Epithelial cell of esophagus (primary cell): ENCODE results near the gene GNB1.

Experiments used
- DNase-seq: peaks from one replicate; pipeline ENCODE4 v3.0.0; 2010; ENCODE audit warnings: low read depth
- H3K4me3 ChIP-seq: 2 replicates; pipeline ENCODE4 v1.5.1; 2011; ENCODE audit warnings: mild to moderate bottlenecking, low read length, control low read depth
- TF ChIP-seq, protein P1 (sequence below): IDR thresholded peaks from 2 replicates; pipeline ENCODE4 v1.5.1; 2011; ENCODE audit warnings: low read depth, mild to moderate bottlenecking, low read length, control low read depth, inconsistent platforms; ENCODE audit not compliant: insufficient read depth; ENCODE audit errors: missing control alignments

The GNB1 gene

DNA sequence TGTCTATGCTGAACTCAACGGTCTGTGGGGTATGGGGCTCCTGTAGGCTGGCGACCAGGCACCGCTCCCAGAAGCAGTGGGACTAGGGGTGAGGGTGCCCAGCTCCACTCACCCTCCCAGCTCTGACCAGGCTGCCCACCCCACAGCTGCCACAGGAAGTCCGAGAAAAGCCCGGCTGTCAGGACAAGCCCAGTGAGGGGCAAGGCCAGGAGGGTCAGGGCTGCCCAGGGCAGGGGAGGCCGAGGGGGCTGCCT is 31.7 kb upstream of the GNB1 start:
- DNase-seq = no peak
- H3K4me3 ChIP-seq = no peak overlapping the region
- TF ChIP-seq, protein P1, sequence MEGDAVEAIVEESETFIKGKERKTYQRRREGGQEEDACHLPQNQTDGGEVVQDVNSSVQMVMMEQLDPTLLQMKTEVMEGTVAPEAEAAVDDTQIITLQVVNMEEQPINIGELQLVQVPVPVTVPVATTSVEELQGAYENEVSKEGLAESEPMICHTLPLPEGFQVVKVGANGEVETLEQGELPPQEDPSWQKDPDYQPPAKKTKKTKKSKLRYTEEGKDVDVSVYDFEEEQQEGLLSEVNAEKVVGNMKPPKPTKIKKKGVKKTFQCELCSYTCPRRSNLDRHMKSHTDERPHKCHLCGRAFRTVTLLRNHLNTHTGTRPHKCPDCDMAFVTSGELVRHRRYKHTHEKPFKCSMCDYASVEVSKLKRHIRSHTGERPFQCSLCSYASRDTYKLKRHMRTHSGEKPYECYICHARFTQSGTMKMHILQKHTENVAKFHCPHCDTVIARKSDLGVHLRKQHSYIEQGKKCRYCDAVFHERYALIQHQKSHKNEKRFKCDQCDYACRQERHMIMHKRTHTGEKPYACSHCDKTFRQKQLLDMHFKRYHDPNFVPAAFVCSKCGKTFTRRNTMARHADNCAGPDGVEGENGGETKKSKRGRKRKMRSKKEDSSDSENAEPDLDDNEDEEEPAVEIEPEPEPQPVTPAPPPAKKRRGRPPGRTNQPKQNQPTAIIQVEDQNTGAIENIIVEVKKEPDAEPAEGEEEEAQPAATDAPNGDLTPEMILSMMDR = no peak

GRCh38 chr1:1921901-1922701 is 31.2 kb upstream of the GNB1 start:
- TF ChIP-seq, protein P1 = no peak
- no peak for DNase-seq
- H3K4me3 ChIP-seq = no peak overlapping the region

DNA sequence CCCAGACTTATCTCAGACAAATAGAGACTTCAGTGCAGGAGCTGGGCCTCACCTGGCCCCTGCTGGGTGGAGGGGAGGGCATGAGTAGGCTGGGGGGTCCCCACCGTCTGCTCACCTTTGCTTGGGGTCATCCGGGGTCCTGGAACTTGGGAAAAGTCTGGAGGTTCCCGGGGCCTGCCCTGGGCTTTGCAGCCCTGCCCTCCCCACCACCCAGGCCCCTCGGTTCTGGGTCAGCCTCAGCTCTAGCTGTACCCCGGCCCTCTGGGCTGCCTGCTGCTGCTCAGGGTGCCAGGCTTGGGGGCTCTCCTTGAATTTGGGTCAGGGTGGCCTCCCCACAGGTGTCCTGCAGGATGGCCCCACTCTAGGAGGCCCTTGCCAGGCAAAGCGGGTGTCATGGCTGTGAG is 30.6 kb upstream of the GNB1 start:
- TF ChIP-seq, protein P1 = no peak
- no peak overlapping the region for H3K4me3 ChIP-seq
- DNase-seq = no peak

GRCh38 chr1:1920608-1921458 is 29.9 kb upstream of the GNB1 start:
- TF ChIP-seq, protein P1 = no peak
- H3K4me3 ChIP-seq = no peak overlapping the region
- no peak for DNase-seq

GRCh38 chr1:1920057-1920607 is 29.2 kb upstream of the GNB1 start:
- TF ChIP-seq, protein P1 = no peak
- H3K4me3 ChIP-seq = peak overlapping the region; percentile 29
- DNase-seq = no peak

GRCh38 chr1:1919304-1920056 is 28.6 kb upstream of the GNB1 start:
- TF ChIP-seq, protein P1 = no peak
- H3K4me3 ChIP-seq = peak overlapping the region; percentile 45
- peak; percentile 98 for DNase-seq
